Activated T-helper 1 cell treated with anti-CD3 and anti-CD28 coated beads, Interleukin-12 subunit alpha, Interleukin-12 subunit beta, Interleukin-2, Interleukin-4 antibody, amounts not matched to agents 30 ng/mL and 10 ng/mL and 1 ng/mL, durations not matched to agents 14 hours and 24 hours and 36 hours (primary cell): ENCODE results near the gene GPR151. TPM values are rescaled to one million over a fixed set of nuclear protein-coding genes. Genes with fewer than 3 reads are reported as not detected.

Experiments
- DNase-seq: peaks from one replicate; pipeline ENCODE4 v3.0.0; 2021; ENCODE audit warnings: low spot score
- H3K27ac Mint-ChIP-seq: one replicate; pipeline ENCODE4 v1.8.0; 2021; ENCODE audit warnings: mild to moderate bottlenecking, mixed read lengths
- H3K27me3 Mint-ChIP-seq: one replicate; pipeline ENCODE4 v1.8.0; 2022; ENCODE audit warnings: mild to moderate bottlenecking, moderate library complexity, mixed read lengths; ENCODE audit not compliant: insufficient read depth
- H3K36me3 Mint-ChIP-seq: one replicate; pipeline ENCODE4 v1.8.0; 2021; ENCODE audit warnings: low read depth, mixed read lengths
- H3K4me1 Mint-ChIP-seq: one replicate; pipeline ENCODE4 v1.8.0; 2021; ENCODE audit warnings: low read depth, mixed read lengths
- H3K4me3 Mint-ChIP-seq: one replicate; pipeline ENCODE4 v1.8.0; 2021; ENCODE audit warnings: mild to moderate bottlenecking, moderate library complexity, mixed read lengths
- H3K9me3 Mint-ChIP-seq: one replicate; pipeline ENCODE4 v1.8.0; 2021; ENCODE audit warnings: mixed read lengths
- intact Hi-C: fragments of 100-400 bp; cut with micrococcal nuclease; formaldehyde crosslinking; loops from one replicate; pipeline ENCODE4 v1.15.1; 2024
- total RNA-seq: library from RNA; stranded (reverse); gene quantifications from 2 replicates; pipeline ENCODE4 v1.2.3, GENCODE V29; 2022

GPR151 gene
- total RNA-seq, 1 donor from 2014 or later = not detected

DNA sequence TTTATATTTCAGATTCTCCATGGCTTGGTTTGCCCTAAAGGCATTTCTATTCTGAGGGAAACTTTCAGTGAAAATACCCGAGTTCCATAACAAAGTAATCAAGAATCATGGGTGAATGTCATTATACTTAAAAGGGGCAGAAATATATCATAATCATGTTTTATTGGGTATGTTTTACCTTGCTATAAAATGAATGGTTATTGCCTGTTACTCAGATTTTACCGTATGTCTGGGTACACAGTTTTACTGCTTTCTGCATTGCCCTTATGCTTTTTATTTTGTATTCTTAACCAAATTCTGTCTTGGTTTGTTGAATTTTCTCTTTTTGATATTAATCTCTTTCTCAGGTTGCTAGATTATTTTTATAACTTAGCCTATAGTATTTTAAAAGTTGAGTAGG lies 2.5 kb downstream of the GPR151 start:
- intact Hi-C loops = no loop called here
- DNase-seq = no peak

GRCh38 chr5:146510559-146511125 lies 5.3 kb downstream of the GPR151 start:
- intact Hi-C loops = no loop called here
- no peaks in the 10 kb centered on the region for H3K9me3 Mint-ChIP-seq
- H3K27ac Mint-ChIP-seq = no peak overlapping the region
- no peak overlapping the region for H3K4me3 Mint-ChIP-seq
- peaks cover 32% of the 10 kb centered on the region for H3K36me3 Mint-ChIP-seq
- H3K4me1 Mint-ChIP-seq = no peaks in the 10 kb centered on the region
- no peak for DNase-seq
- H3K27me3 Mint-ChIP-seq = no peaks in the 10 kb centered on the region

More for the DNA sequence above, 2.5 kb downstream of the GPR151 start:
- Mint-ChIP-seq H3K36me3 (peaks cover 21% of the 10 kb centered on the region), H3K4me3 (no peak overlapping the region), H3K4me1 (no peaks in the 10 kb centered on the region), H3K9me3 (no peaks in the 10 kb centered on the region), H3K27ac (no peak overlapping the region), H3K27me3 (no peaks in the 10 kb centered on the region)

DNA sequence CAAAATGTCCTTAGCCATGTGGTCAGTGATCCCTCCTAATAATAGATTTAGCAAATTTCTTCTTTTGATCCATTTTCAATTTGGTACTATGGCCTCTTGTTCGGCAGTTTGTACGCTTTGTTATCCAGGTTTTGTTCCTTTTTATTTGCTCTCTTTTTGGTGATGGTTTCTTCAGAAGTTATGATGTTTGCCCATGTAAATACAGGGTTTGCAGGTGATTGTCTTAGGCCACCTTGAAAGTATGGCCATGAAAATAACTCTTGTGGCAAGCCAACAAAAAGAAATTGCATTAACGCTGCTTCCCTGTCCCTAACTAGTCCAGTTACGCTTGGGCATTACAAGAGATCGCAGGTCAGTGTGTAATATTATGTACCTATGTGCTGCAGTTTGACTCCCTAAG lies 8.6 kb downstream of the GPR151 start:
- Mint-ChIP-seq H3K27ac (peak overlapping the region; percentile 47), H3K4me3 (no peak overlapping the region), H3K9me3 (no peaks in the 10 kb centered on the region), H3K36me3 (peaks cover 44% of the 10 kb centered on the region), H3K27me3 (no peaks in the 10 kb centered on the region), H3K4me1 (no peaks in the 10 kb centered on the region)
- intact Hi-C loops = loop anchor here (10.0 kb wide), 1 partner anchor 53 kb away; no protein-coding TSS in a partner anchor
- no peak for DNase-seq

- peaks cover 31% of the 10 kb centered on the region for H3K36me3 Mint-ChIP-seq
- no peak overlapping the region for H3K4me3 Mint-ChIP-seq
- H3K4me1 Mint-ChIP-seq = no peaks in the 10 kb centered on the region
- no peaks in the 10 kb centered on the region for H3K27me3 Mint-ChIP-seq
- no peaks in the 10 kb centered on the region for H3K9me3 Mint-ChIP-seq
- intact Hi-C loops = loop anchor here (10.0 kb wide), 1 partner anchor 45 kb away; no protein-coding TSS in a partner anchor
- no peak for DNase-seq
- no peak overlapping the region for H3K27ac Mint-ChIP-seq
These were observed 16.3 kb downstream of the GPR151 start for GRCh38 chr5:146499680-146500079.

GRCh38 chr5:146494656-146495055 lies 21.3 kb downstream of the GPR151 start:
- peaks cover 41% of the 10 kb centered on the region for H3K36me3 Mint-ChIP-seq
- H3K27me3 Mint-ChIP-seq = no peaks in the 10 kb centered on the region
- no peaks in the 10 kb centered on the region for H3K9me3 Mint-ChIP-seq
- intact Hi-C loops = no loop called here
- H3K4me1 Mint-ChIP-seq = peaks cover 10% of the 10 kb centered on the region
- no peak for DNase-seq
- H3K4me3 Mint-ChIP-seq = no peak overlapping the region
- no peak overlapping the region for H3K27ac Mint-ChIP-seq

GRCh38 chr5:146490089-146490843 lies 25.7 kb downstream of the GPR151 start:
- intact Hi-C loops = no loop called here
- H3K27ac Mint-ChIP-seq = no peak overlapping the region
- no peaks in the 10 kb centered on the region for H3K27me3 Mint-ChIP-seq
- H3K36me3 Mint-ChIP-seq = peaks cover 50% of the 10 kb centered on the region
- H3K9me3 Mint-ChIP-seq = no peaks in the 10 kb centered on the region
- DNase-seq = no peak
- no peak overlapping the region for H3K4me3 Mint-ChIP-seq
- H3K4me1 Mint-ChIP-seq = peaks cover 10% of the 10 kb centered on the region

DNA sequence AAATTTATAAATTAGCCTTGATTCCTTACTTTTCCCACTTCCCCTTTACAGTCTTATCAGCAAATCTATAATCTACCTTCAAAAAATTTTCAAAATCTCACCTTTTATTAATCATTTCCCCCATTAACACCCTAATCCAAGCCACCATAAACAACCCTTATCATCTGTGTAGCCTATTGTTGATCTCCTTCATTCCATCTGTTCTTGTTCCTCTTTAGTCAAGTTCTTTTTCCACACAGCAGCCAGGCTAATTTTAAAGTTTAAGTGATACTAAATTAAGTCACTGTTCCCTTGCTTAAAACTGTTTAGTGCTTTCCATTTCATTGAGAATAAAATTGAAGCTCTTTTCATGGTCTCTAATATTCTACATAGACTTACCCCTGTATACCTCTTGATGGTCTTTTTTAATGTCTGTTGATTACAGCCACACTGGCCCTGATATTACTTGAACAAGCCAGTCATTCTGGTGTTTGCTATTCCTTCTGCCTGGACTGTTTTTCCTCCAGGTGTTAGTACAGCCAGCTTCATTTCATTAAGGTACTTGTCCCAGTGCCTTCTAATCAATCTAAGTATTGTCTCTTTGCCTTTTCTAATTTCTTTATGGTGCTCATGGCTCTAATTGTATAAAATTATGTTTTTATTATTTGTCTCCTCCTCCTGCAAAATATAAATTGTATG lies 31.1 kb downstream of the GPR151 start:
- no peaks in the 10 kb centered on the region for H3K27me3 Mint-ChIP-seq
- H3K9me3 Mint-ChIP-seq = no peaks in the 10 kb centered on the region
- H3K4me3 Mint-ChIP-seq = no peak overlapping the region
- no peak for DNase-seq
- intact Hi-C loops = loop anchor here (2.0 to 5.0 kb wide), 2 partner anchors 14 to 318 kb away; no protein-coding TSS in a partner anchor
- no peaks in the 10 kb centered on the region for H3K4me1 Mint-ChIP-seq
- H3K27ac Mint-ChIP-seq = peak overlapping the region; percentile 5
- H3K36me3 Mint-ChIP-seq = peaks cover 60% of the 10 kb centered on the region

DNA sequence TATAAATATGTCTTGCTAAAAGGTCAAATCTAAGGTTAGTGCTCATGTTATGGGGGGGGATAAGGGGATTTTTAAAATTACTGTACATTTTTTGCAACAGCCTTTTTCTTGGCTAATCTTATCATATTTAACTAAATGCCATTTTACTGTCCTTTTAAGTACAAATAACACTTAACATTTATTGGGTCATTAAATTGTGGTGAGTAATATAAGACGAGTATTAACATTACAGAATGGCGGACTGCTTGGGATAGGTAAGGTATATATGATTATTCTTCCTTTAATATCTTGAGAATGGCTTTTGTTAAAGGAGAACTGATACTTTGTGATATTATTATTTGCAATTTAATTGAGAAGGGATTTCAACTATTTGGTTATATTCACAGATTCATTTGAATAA lies 33.2 kb downstream of the GPR151 start:
- no peak overlapping the region for H3K4me3 Mint-ChIP-seq
- peaks cover 51% of the 10 kb centered on the region for H3K36me3 Mint-ChIP-seq
- no peak overlapping the region for H3K27ac Mint-ChIP-seq

GRCh38 chr5:146475906-146476305 lies 40.1 kb downstream of the GPR151 start:
- peaks cover 53% of the 10 kb centered on the region for H3K36me3 Mint-ChIP-seq
- peaks cover 7% of the 10 kb centered on the region for H3K4me1 Mint-ChIP-seq
- H3K27ac Mint-ChIP-seq = no peak overlapping the region
- intact Hi-C loops = loop anchor here (2.0 kb wide), 1 partner anchor 15 kb away; no protein-coding TSS in a partner anchor
- no peaks in the 10 kb centered on the region for H3K9me3 Mint-ChIP-seq
- H3K27me3 Mint-ChIP-seq = no peaks in the 10 kb centered on the region
- no peak overlapping the region for H3K4me3 Mint-ChIP-seq
- no peak for DNase-seq

More for the DNA sequence above, 33.2 kb downstream of the GPR151 start:
- Mint-ChIP-seq H3K4me1 (no peaks in the 10 kb centered on the region), H3K27me3 (no peaks in the 10 kb centered on the region), H3K9me3 (no peaks in the 10 kb centered on the region)
- DNase-seq = no peak
- intact Hi-C loops = loop anchor here (5.0 kb wide), 1 partner anchor 315 kb away; no protein-coding TSS in a partner anchor

- Mint-ChIP-seq H3K4me3 (no peak overlapping the region), H3K9me3 (no peaks in the 10 kb centered on the region), H3K27ac (no peak overlapping the region), H3K36me3 (peaks cover 55% of the 10 kb centered on the region), H3K4me1 (peaks cover 7% of the 10 kb centered on the region), H3K27me3 (no peaks in the 10 kb centered on the region)
- DNase-seq = no peak
- intact Hi-C loops = no loop called here
These were observed 40.7 kb downstream of the GPR151 start for GRCh38 chr5:146475190-146475780.

DNA sequence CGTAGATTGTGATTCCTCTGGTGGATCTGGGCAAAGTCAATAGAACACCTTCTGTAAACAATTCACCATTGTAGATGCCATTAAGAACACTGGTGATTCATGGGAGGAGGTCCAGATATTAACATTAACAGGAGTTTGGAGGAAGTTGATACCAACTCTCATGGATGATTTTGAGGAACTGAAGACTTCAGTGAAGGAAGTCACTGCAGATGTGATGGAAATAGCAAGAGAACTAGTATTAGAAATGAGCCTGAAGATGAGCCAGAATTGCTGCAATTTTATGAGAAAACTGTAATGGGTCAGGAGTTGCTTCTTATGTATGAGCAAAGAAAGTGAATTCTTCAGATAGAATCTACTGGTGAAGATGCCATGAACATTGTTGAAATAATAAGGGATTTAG lies 41.9 kb downstream of the GPR151 start:
- DNase-seq = no peak
- intact Hi-C loops = no loop called here
- Mint-ChIP-seq H3K36me3 (peaks cover 56% of the 10 kb centered on the region), H3K27me3 (no peaks in the 10 kb centered on the region), H3K4me3 (no peak overlapping the region), H3K4me1 (peaks cover 7% of the 10 kb centered on the region), H3K27ac (no peak overlapping the region), H3K9me3 (no peaks in the 10 kb centered on the region)

- intact Hi-C loops = loop anchor here (10.0 kb wide), 1 partner anchor 193 kb away; no protein-coding TSS in a partner anchor
- peak overlapping the region; percentile 18 for H3K27ac Mint-ChIP-seq
- H3K27me3 Mint-ChIP-seq = no peaks in the 10 kb centered on the region
- DNase-seq = no peak
- peaks cover 31% of the 10 kb centered on the region for H3K4me1 Mint-ChIP-seq
- no peak overlapping the region for H3K4me3 Mint-ChIP-seq
- H3K36me3 Mint-ChIP-seq = peaks cover 42% of the 10 kb centered on the region
- no peaks in the 10 kb centered on the region for H3K9me3 Mint-ChIP-seq
These were observed 48.2 kb downstream of the GPR151 start for GRCh38 chr5:146467760-146468159.
